ENCODE data around the gene BEGAIN. TPM values are rescaled to one million over a fixed set of nuclear protein-coding genes. Genes with fewer than 3 reads are reported as not detected.

Gene BEGAIN
- total RNA-seq, 1 donor from 2014 or later, result 3.2 TPM

GRCh38 chr14:100500128-100500527 is 87.1 kb downstream of the BEGAIN start:
- no peak for TF ChIP-seq CTCF (IDR thresholded peaks at IDR 0.05; ENCODE audit: insufficient read depth, low read length, poor library complexity, severe bottlenecking)
- H3K4me3 ChIP-seq (ENCODE audit: low read depth, low read length), result no peak overlapping the region
- no peak for DNase-seq (ENCODE audit: low read depth)
- H3K27me3 ChIP-seq (ENCODE audit: control insufficient read depth, insufficient read depth, low read length), result no peaks in the 10 kb centered on the region
- no peaks in the 10 kb centered on the region for H3K36me3 ChIP-seq (ENCODE audit: control insufficient read depth, insufficient read depth, low read length)

- Histone ChIP-seq H3K4me3 (ENCODE audit: low read depth, low read length) (no peak overlapping the region), H3K36me3 (ENCODE audit: control insufficient read depth, insufficient read depth, low read length) (no peaks in the 10 kb centered on the region), H3K27me3 (ENCODE audit: control insufficient read depth, insufficient read depth, low read length) (no peaks in the 10 kb centered on the region)
- DNase-seq (ENCODE audit: low read depth), result no peak
- TF ChIP-seq CTCF (IDR thresholded peaks at IDR 0.05; ENCODE audit: insufficient read depth, low read length, poor library complexity, severe bottlenecking), result no peak
Measured at GRCh38 chr14:100498068-100498467, 89.1 kb downstream of the BEGAIN start.

- Histone ChIP-seq H3K27me3 (ENCODE audit: control insufficient read depth, insufficient read depth, low read length) (no peaks in the 10 kb centered on the region), H3K4me3 (ENCODE audit: low read depth, low read length) (no peak overlapping the region), H3K36me3 (ENCODE audit: control insufficient read depth, insufficient read depth, low read length) (no peaks in the 10 kb centered on the region)
- no peak for TF ChIP-seq CTCF (IDR thresholded peaks at IDR 0.05; ENCODE audit: insufficient read depth, low read length, poor library complexity, severe bottlenecking)
- no peak for DNase-seq (ENCODE audit: low read depth)
Measured at GRCh38 chr14:100495917-100496316, 91.3 kb downstream of the BEGAIN start.

GRCh38 chr14:100494645-100495044 is 92.6 kb downstream of the BEGAIN start:
- no peak for DNase-seq (ENCODE audit: low read depth)
- H3K27me3 ChIP-seq (ENCODE audit: control insufficient read depth, insufficient read depth, low read length), result no peaks in the 10 kb centered on the region
- no peak for TF ChIP-seq CTCF (IDR thresholded peaks at IDR 0.05; ENCODE audit: insufficient read depth, low read length, poor library complexity, severe bottlenecking)
- no peak overlapping the region for H3K4me3 ChIP-seq (ENCODE audit: low read depth, low read length)
- no peaks in the 10 kb centered on the region for H3K36me3 ChIP-seq (ENCODE audit: control insufficient read depth, insufficient read depth, low read length)

- no peak for DNase-seq (ENCODE audit: low read depth)
- Histone ChIP-seq H3K4me3 (ENCODE audit: low read depth, low read length) (no peak overlapping the region), H3K27me3 (ENCODE audit: control insufficient read depth, insufficient read depth, low read length) (no peaks in the 10 kb centered on the region), H3K36me3 (ENCODE audit: control insufficient read depth, insufficient read depth, low read length) (no peaks in the 10 kb centered on the region)
- no peak for TF ChIP-seq CTCF (IDR thresholded peaks at IDR 0.05; ENCODE audit: insufficient read depth, low read length, poor library complexity, severe bottlenecking)
Measured at GRCh38 chr14:100490252-100490651, 97.0 kb downstream of the BEGAIN start.

GRCh38 chr14:100488057-100488456 is 99.2 kb downstream of the BEGAIN start:
- Histone ChIP-seq H3K36me3 (ENCODE audit: control insufficient read depth, insufficient read depth, low read length) (no peaks in the 10 kb centered on the region), H3K27me3 (ENCODE audit: control insufficient read depth, insufficient read depth, low read length) (no peaks in the 10 kb centered on the region)
- TF ChIP-seq CTCF (IDR thresholded peaks at IDR 0.05; ENCODE audit: insufficient read depth, low read length, poor library complexity, severe bottlenecking), result no peak

More at GRCh38 chr14:100488057-100488456, 99.2 kb downstream of the BEGAIN start:
- no peak for DNase-seq (ENCODE audit: low read depth)
- H3K4me3 ChIP-seq (ENCODE audit: low read depth, low read length), result no peak overlapping the region
